ENCODE measurements around the gene ITLN1. TPM values are rescaled to one million over a fixed set of nuclear protein-coding genes. Genes with fewer than 3 reads are reported as not detected.

ITLN1 gene
- total RNA-seq, 2 experiments from 2014 or later, result not detected

DNA sequence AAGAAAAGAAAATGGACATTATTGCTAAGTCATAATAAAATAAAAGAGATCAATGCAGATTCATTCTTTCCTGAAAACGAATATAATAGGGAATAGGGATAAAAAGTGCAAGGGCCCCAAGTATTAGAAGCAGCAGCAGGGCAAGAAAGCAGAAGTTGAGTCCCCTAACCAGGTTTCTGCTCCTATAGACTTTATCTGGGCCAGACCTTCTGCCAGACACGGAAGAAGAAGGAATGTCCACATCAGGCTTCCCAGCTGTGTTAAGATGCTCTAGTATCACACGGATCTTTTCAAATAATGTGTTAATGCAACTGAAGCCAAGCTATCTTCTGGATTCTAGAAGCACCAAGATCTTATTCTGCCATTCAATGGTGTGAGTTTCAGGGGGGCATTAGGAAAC, 49.2 kb downstream of the ITLN1 start:
- Histone ChIP-seq H3K4me3 (ENCODE audit: low read length) (no peak overlapping the region), H3K27me3 (ENCODE audit: control insufficient read depth in 1 of 2, insufficient read depth in 2 of 2, low read length in 2 of 2) (no peaks in the 10 kb centered on the region), H3K4me1 (ENCODE audit: insufficient read depth, low read length) (peaks cover 51% of the 10 kb centered on the region), H3K27ac (ENCODE audit: low read depth in 1 of 2, low read length in 2 of 2) (no peak overlapping the region), H3K36me3 (ENCODE audit: insufficient read depth, low read length) (no peaks in the 10 kb centered on the region), H3K9me3 (ENCODE audit: control insufficient read depth in 1 of 2, insufficient read depth in 1 of 2, low read length in 2 of 2) (no peaks in the 10 kb centered on the region)
- Mint-ChIP-seq H3K4me3 (peak overlapping the region; percentile 53), H3K4me1 (ENCODE audit: low read depth) (peaks cover 71% of the 10 kb centered on the region), H3K27me3 (no peaks in the 10 kb centered on the region), H3K27ac (peak overlapping the region; percentile 96), H3K36me3 (ENCODE audit: low read depth) (peaks cover 5% of the 10 kb centered on the region), H3K9me3 (no peaks in the 10 kb centered on the region)
- TF ChIP-seq, protein P1, sequence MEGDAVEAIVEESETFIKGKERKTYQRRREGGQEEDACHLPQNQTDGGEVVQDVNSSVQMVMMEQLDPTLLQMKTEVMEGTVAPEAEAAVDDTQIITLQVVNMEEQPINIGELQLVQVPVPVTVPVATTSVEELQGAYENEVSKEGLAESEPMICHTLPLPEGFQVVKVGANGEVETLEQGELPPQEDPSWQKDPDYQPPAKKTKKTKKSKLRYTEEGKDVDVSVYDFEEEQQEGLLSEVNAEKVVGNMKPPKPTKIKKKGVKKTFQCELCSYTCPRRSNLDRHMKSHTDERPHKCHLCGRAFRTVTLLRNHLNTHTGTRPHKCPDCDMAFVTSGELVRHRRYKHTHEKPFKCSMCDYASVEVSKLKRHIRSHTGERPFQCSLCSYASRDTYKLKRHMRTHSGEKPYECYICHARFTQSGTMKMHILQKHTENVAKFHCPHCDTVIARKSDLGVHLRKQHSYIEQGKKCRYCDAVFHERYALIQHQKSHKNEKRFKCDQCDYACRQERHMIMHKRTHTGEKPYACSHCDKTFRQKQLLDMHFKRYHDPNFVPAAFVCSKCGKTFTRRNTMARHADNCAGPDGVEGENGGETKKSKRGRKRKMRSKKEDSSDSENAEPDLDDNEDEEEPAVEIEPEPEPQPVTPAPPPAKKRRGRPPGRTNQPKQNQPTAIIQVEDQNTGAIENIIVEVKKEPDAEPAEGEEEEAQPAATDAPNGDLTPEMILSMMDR (IDR thresholded peaks at IDR 0.05), result no peak
- ChIA-PET CTCF (interaction anchor here (1.0 to 2.5 kb wide), 12 partner anchors 14 to 262 kb away, joined by 3 to 13 read pairs (median 5); partner anchors contain the start of gene ITLN1), POLR2A (interaction anchor here (1.3 to 4.0 kb wide), 7 partner anchors 15 to 118 kb away, joined by 4 to 50 read pairs (median 8); partner anchors contain the start of genes ITLN1 and LY9)
- intact Hi-C loops (cut with DNase I, micrococcal nuclease), result loop anchor here (1.0 to 10.0 kb wide), 9 partner anchors 37 to 262 kb away; partner anchors contain the start of genes ITLN1 (in 2 of the 2), KLHDC9 (in 2 of the 2) and LY9 (in 1 of the 2)
- no peak for ATAC-seq (ENCODE audit: poor library complexity)
- no peak for DNase-seq

DNA sequence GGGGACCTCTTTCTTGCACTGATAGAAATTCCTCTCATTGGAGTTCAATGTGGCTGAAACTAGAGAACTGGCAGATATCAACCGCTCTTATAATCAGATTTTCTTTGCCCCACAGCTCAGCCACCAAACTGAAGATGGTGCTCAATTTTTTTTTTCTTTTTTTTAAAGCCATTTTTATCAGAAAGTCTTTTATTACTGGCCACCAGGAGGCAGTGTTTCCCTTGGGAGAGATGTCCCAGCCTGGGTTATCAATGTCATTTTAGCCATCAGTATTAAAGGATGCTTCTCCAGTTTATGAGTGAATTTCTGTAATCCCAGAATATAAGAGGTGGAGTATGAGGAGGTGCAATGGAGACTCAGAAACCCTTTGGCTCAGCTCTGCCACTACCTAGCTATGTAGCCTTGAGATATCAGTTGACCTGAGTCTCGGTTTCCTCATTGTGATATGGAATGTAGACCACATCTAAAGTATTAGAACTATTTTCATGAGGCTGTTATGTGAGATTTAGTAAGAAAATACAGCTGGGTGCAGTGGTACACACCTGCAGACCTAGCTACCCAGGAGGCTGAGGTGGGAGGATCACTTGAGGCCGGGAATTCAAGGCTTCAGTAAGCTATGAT, 49.9 kb downstream of the ITLN1 start:
- no peak overlapping the region for H3K4me3 ChIP-seq (ENCODE audit: low read length)
- H3K9me3 Mint-ChIP-seq, result no peaks in the 10 kb centered on the region
- CTCF ChIA-PET, result interaction anchor here (0.6 to 2.5 kb wide), 23 partner anchors 9 to 262 kb away, joined by 3 to 13 read pairs (median 4); partner anchors contain the start of genes ARHGAP30, ITLN1 and LY9
- ATAC-seq (ENCODE audit: poor library complexity) (no peak), DNase-seq (peak in 11 of 14 experiments; percentile 18 to 83 (median 43))
- TF ChIP-seq, protein P1 (IDR thresholded peaks at IDR 0.05), result peak; percentile 92
- no peaks in the 10 kb centered on the region for H3K27me3 Mint-ChIP-seq
- no peaks in the 10 kb centered on the region for H3K9me3 ChIP-seq (ENCODE audit: control insufficient read depth in 1 of 2, insufficient read depth in 1 of 2, low read length in 2 of 2)
- H3K36me3 ChIP-seq (ENCODE audit: insufficient read depth, low read length), result no peaks in the 10 kb centered on the region
- peaks cover 73% of the 10 kb centered on the region for H3K4me1 Mint-ChIP-seq (ENCODE audit: low read depth)
- intact Hi-C loops (cut with DNase I, micrococcal nuclease), result loop anchor here (1.0 to 10.0 kb wide), 9 partner anchors 36 to 262 kb away; partner anchors contain the start of genes ITLN1 (in 2 of the 2), KLHDC9 (in 2 of the 2) and LY9 (in 1 of the 2)
- POLR2A ChIA-PET, result interaction anchor here (0.7 to 4.0 kb wide), 8 partner anchors 38 to 505 kb away, joined by 3 to 50 read pairs (median 6); partner anchors contain the start of genes ITLN1 and LY9
- peaks cover 53% of the 10 kb centered on the region for H3K4me1 ChIP-seq (ENCODE audit: insufficient read depth, low read length)
- H3K27ac ChIP-seq (ENCODE audit: low read depth in 1 of 2, low read length in 2 of 2), result no peak overlapping the region
- peak overlapping the region; percentile 96 for H3K27ac Mint-ChIP-seq
- H3K4me3 Mint-ChIP-seq, result no peak overlapping the region
- H3K27me3 ChIP-seq (ENCODE audit: control insufficient read depth in 1 of 2, insufficient read depth in 2 of 2, low read length in 2 of 2), result no peaks in the 10 kb centered on the region
- H3K36me3 Mint-ChIP-seq (ENCODE audit: low read depth), result peaks cover 12% of the 10 kb centered on the region

DNA sequence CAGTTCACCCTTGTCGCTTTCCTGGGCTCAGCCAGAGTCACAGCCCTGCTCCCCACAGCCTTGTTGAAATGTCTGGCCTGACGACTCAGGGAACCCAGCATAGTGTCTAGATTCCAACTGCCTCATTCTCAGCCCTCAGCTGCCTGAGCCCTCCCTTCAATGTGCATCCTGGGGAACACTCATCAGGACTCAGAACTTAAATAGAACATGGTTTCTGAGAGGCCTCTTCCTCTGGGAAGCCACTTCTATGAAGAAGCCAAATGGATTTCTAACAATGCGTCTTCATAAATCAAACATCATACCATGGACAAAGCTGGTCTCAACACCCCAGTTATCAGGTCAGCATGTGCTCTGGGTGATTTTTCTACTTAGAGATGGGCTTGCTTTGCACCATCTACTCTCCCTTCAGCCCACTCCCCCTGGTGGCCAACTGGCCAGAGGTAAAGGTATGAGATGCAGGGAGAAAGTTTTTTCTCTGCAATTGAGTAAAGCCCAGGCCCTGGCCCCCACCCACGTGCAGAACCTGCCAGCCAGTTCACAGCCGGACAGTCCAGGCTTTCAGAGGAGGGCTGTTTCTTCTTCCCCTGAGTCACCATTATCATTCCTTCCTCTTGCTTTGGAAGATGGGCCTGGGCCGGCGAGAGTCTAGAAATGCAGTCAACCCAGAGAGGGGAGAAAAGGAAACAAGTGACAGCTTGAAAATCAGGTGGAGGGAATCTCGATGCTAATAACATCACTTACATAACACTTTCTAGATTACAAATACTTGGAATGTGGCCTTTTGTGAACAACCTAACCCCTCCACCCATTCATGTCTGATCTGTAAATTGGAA, 54.4 kb downstream of the ITLN1 start:
- ATAC-seq (ENCODE audit: poor library complexity), result peak; percentile 84
- Mint-ChIP-seq H3K27ac (peak overlapping the region; percentile 81), H3K27me3 (no peaks in the 10 kb centered on the region), H3K4me1 (ENCODE audit: low read depth) (peaks cover 35% of the 10 kb centered on the region), H3K4me3 (no peak overlapping the region), H3K36me3 (ENCODE audit: low read depth) (peaks cover 55% of the 10 kb centered on the region), H3K9me3 (no peaks in the 10 kb centered on the region)
- intact Hi-C loops (cut with DNase I, micrococcal nuclease), result loop anchor here (1.0 to 10.0 kb wide), 6 partner anchors 53 to 264 kb away; partner anchors contain the start of gene KLHDC9 (in 1 of the 2)
- H3K27me3 ChIP-seq (ENCODE audit: control insufficient read depth in 1 of 2, insufficient read depth in 2 of 2, low read length in 2 of 2), result no peaks in the 10 kb centered on the region
- POLR2A ChIA-PET, result interaction anchor here (0.7 to 3.5 kb wide), 4 partner anchors 35 to 121 kb away, joined by 3 to 15 read pairs (median 8); partner anchors contain the start of gene LY9
- no peaks in the 10 kb centered on the region for H3K9me3 ChIP-seq (ENCODE audit: control insufficient read depth in 1 of 2, insufficient read depth in 1 of 2, low read length in 2 of 2)
- peaks cover 17% of the 10 kb centered on the region for H3K4me1 ChIP-seq (ENCODE audit: insufficient read depth, low read length)
- no peak overlapping the region for H3K4me3 ChIP-seq (ENCODE audit: low read length)
- TF ChIP-seq, protein P1 (IDR thresholded peaks at IDR 0.05), result peak; percentile 87
- no peak overlapping the region for H3K27ac ChIP-seq (ENCODE audit: low read depth in 1 of 2, low read length in 2 of 2)
- CTCF ChIA-PET, result interaction anchor here (0.7 to 3.2 kb wide), 11 partner anchors 32 to 240 kb away, joined by 3 to 25 read pairs (median 5); no protein-coding TSS in a partner anchor
- DNase-seq, result peak; percentile 67 to 89 (median 76)
- peaks cover 15% of the 10 kb centered on the region for H3K36me3 ChIP-seq (ENCODE audit: insufficient read depth, low read length)

Measured in CD4-positive, alpha-beta T cell (primary cell).